Astrocyte (in vitro differentiated cells and primary cell): Measurements from ENCODE around the gene VWA5B1. TPM values are rescaled to one million over a fixed set of nuclear protein-coding genes. Genes with fewer than 3 reads are reported as not detected.

Source experiments
- DNase-seq: peaks from one replicate; pipeline ENCODE4 v3.0.0-alpha.2; 2010; ENCODE audit warnings: low read depth
- FAIRE-seq: peaks from 2 replicates; lab custom pipeline; 2011; peaks lifted over from hg19 to GRCh38; lab: Jason Lieb, UNC
- H2AFZ ChIP-seq: 2 replicates; pipeline ENCODE4 v1.6.0; 2012; ENCODE audit warnings: low read depth, low read length, inconsistent platforms
- H3K27ac ChIP-seq: 2 replicates; pipeline ENCODE4 v1.5.1; 2011; ENCODE audit warnings: low read depth, low read length, inconsistent platforms
- H3K27me3 ChIP-seq: 2 replicates; pipeline ENCODE4 v1.6.0; 2011; ENCODE audit warnings: low read length, inconsistent platforms; ENCODE audit not compliant: insufficient read depth
- H3K36me3 ChIP-seq: 2 replicates; pipeline ENCODE4 v1.5.1; 2011; ENCODE audit warnings: low read length, inconsistent platforms; ENCODE audit not compliant: insufficient read depth
- H3K4me1 ChIP-seq: 2 replicates; pipeline ENCODE4 v1.5.1; 2011; ENCODE audit warnings: low read length, inconsistent platforms; ENCODE audit not compliant: insufficient read depth
- H3K4me2 ChIP-seq: 2 replicates; pipeline ENCODE4 v1.6.0; 2012; ENCODE audit warnings: low read length, inconsistent platforms
- H3K4me3 ChIP-seq: 2 replicates; pipeline ENCODE4 v1.5.1; 2011; ENCODE audit warnings: low read depth, mild to moderate bottlenecking, low read length, inconsistent platforms; ENCODE audit not compliant: insufficient read depth
- H3K79me2 ChIP-seq: 2 replicates; pipeline ENCODE4 v1.6.0; 2012; ENCODE audit warnings: mild to moderate bottlenecking, low read length, inconsistent platforms; ENCODE audit not compliant: insufficient read depth
- H3K9ac ChIP-seq: 2 replicates; pipeline ENCODE4 v1.6.0; 2012; ENCODE audit warnings: mild to moderate bottlenecking, low read length, inconsistent platforms
- H3K9me3 ChIP-seq: 2 replicates; pipeline ENCODE4 v1.5.1; 2012; ENCODE audit warnings: low read depth, mild to moderate bottlenecking, low read length, inconsistent platforms; ENCODE audit not compliant: insufficient read depth
- H4K20me1 ChIP-seq: 2 replicates; pipeline ENCODE4 v1.6.0; 2012; ENCODE audit warnings: low read length, inconsistent platforms; ENCODE audit not compliant: insufficient read depth
- H3K27ac Mint-ChIP-seq: one replicate; pipeline ENCODE4 v1.8.0; 2021; ENCODE audit warnings: mild to moderate bottlenecking, mixed read lengths; ENCODE audit not compliant: unreplicated experiment
- H3K27me3 Mint-ChIP-seq: one replicate; pipeline ENCODE4 v1.8.0; 2021; ENCODE audit warnings: low read depth, mixed read lengths; ENCODE audit not compliant: unreplicated experiment
- H3K36me3 Mint-ChIP-seq: one replicate; pipeline ENCODE4 v1.8.0; 2021; ENCODE audit warnings: low read depth, mixed read lengths; ENCODE audit not compliant: unreplicated experiment
- H3K4me1 Mint-ChIP-seq: one replicate; pipeline ENCODE4 v1.8.0; 2021; ENCODE audit warnings: low read depth, mixed read lengths; ENCODE audit not compliant: unreplicated experiment
- H3K4me3 Mint-ChIP-seq: one replicate; pipeline ENCODE4 v1.8.0; 2021; ENCODE audit warnings: mild to moderate bottlenecking, moderate library complexity, mixed read lengths; ENCODE audit not compliant: unreplicated experiment
- H3K9me3 Mint-ChIP-seq: one replicate; pipeline ENCODE4 v1.8.0; 2021; ENCODE audit warnings: mild to moderate bottlenecking, mixed read lengths; ENCODE audit not compliant: unreplicated experiment
- CTCF ChIP-seq: IDR thresholded peaks from 2 replicates; pipeline ENCODE4 v1.5.1; 2011; ENCODE audit warnings: low read depth, mild to moderate bottlenecking, inconsistent platforms, low read length, moderate library complexity; ENCODE audit not compliant: insufficient read depth
- EZH2 ChIP-seq: IDR thresholded peaks from 2 replicates; pipeline ENCODE4 v1.6.1; 2012; ENCODE audit warnings: mild to moderate bottlenecking, low read length, inconsistent platforms; ENCODE audit not compliant: insufficient read depth
- total RNA-seq: library from RNA; stranded (reverse); gene quantifications from 2 replicates; pipeline ENCODE4 v1.2.1, GENCODE V29; 2021

The VWA5B1 gene
- total RNA-seq, 1 donor from 2014 or later, result not detected

GRCh38 chr1:20302108-20302471 lies 11.4 kb downstream of the VWA5B1 start:
- peak overlapping the region; percentile 39 for H3K9ac ChIP-seq
- H3K4me2 ChIP-seq, result peak overlapping the region; percentile 51
- DNase-seq (peak; percentile 74), FAIRE-seq (no peak)
- H3K9me3 ChIP-seq, result no peaks in the 10 kb centered on the region
- Mint-ChIP-seq H3K9me3 (peaks cover 14% of the 10 kb centered on the region), H3K36me3 (no peaks in the 10 kb centered on the region), H3K27ac (no peak overlapping the region), H3K4me3 (no peak overlapping the region), H3K27me3 (peaks cover 68% of the 10 kb centered on the region), H3K4me1 (peaks cover 14% of the 10 kb centered on the region)
- H3K79me2 ChIP-seq, result no peaks in the 10 kb centered on the region
- peaks cover 19% of the 10 kb centered on the region for H3K4me1 ChIP-seq
- no peak for TF ChIP-seq CTCF
- H3K27me3 ChIP-seq, result peaks cover 4% of the 10 kb centered on the region
- no peaks in the 10 kb centered on the region for H3K36me3 ChIP-seq
- H3K27ac ChIP-seq, result peak overlapping the region; percentile 75
- H2AFZ ChIP-seq, result peak overlapping the region; percentile 11
- H3K4me3 ChIP-seq, result no peak overlapping the region
- H4K20me1 ChIP-seq, result no peaks in the 10 kb centered on the region

- Histone ChIP-seq H3K27me3 (peaks cover 7% of the 10 kb centered on the region), H3K36me3 (no peaks in the 10 kb centered on the region), H4K20me1 (no peaks in the 10 kb centered on the region), H3K27ac (no peak overlapping the region), H3K4me3 (no peak overlapping the region), H3K4me1 (peaks cover 7% of the 10 kb centered on the region), H3K9me3 (no peaks in the 10 kb centered on the region), H2AFZ (no peak overlapping the region), H3K4me2 (no peak overlapping the region), H3K9ac (no peak overlapping the region), H3K79me2 (no peaks in the 10 kb centered on the region)
- peaks cover 5% of the 10 kb centered on the region for H3K4me1 Mint-ChIP-seq
- FAIRE-seq, result no peak
- no peaks in the 10 kb centered on the region for H3K36me3 Mint-ChIP-seq
- peaks cover 17% of the 10 kb centered on the region for H3K9me3 Mint-ChIP-seq
- no peak for DNase-seq
- no peak for TF ChIP-seq EZH2
- TF ChIP-seq CTCF, result no peak
- H3K27ac Mint-ChIP-seq, result no peak overlapping the region
- peaks cover 66% of the 10 kb centered on the region for H3K27me3 Mint-ChIP-seq
- H3K4me3 Mint-ChIP-seq, result no peak overlapping the region
Observed at GRCh38 chr1:20307026-20307425, 16.4 kb downstream of the VWA5B1 start.

GRCh38 chr1:20308569-20308968 lies 17.9 kb downstream of the VWA5B1 start:
- FAIRE-seq, result no peak
- no peak overlapping the region for H3K27ac Mint-ChIP-seq
- Histone ChIP-seq H2AFZ (no peak overlapping the region), H3K27ac (no peak overlapping the region), H3K4me1 (no peaks in the 10 kb centered on the region), H3K36me3 (no peaks in the 10 kb centered on the region), H3K4me2 (no peak overlapping the region), H3K4me3 (no peak overlapping the region), H3K27me3 (peaks cover 10% of the 10 kb centered on the region), H3K9ac (no peak overlapping the region), H3K79me2 (no peaks in the 10 kb centered on the region), H4K20me1 (no peaks in the 10 kb centered on the region), H3K9me3 (no peaks in the 10 kb centered on the region)
- H3K9me3 Mint-ChIP-seq, result peaks cover 16% of the 10 kb centered on the region
- H3K27me3 Mint-ChIP-seq, result peaks cover 70% of the 10 kb centered on the region
- no peaks in the 10 kb centered on the region for H3K36me3 Mint-ChIP-seq
- DNase-seq, result no peak
- TF ChIP-seq EZH2 (no peak), CTCF (no peak)
- H3K4me1 Mint-ChIP-seq, result no peaks in the 10 kb centered on the region
- H3K4me3 Mint-ChIP-seq, result no peak overlapping the region
